IgD-negative memory B cell (primary cell): ENCODE data around the gene VDAC1. TPM values are rescaled to one million over a fixed set of nuclear protein-coding genes. Genes with fewer than 3 reads are reported as not detected.

ENCODE experiments used
- H3K27ac Mint-ChIP-seq, 3 donors: one replicate each; pipeline ENCODE4 v1.8.0; 2020 to 2022; ENCODE audit warnings: mild to moderate bottlenecking in 3 of 3, mixed read lengths in 3 of 3, moderate library complexity in 1 of 3
- H3K27me3 Mint-ChIP-seq: one replicate; pipeline ENCODE4 v1.8.0; 2021; ENCODE audit warnings: mixed read lengths
- H3K36me3 Mint-ChIP-seq: one replicate; pipeline ENCODE4 v1.8.0; 2020; ENCODE audit warnings: mild to moderate bottlenecking, mixed read lengths
- H3K4me1 Mint-ChIP-seq, 3 donors: one replicate each; pipeline ENCODE4 v1.8.0; 2020 to 2022; ENCODE audit warnings: mixed read lengths in 3 of 3, mild to moderate bottlenecking in 1 of 3
- H3K4me3 Mint-ChIP-seq, 4 donors: one replicate each; pipeline ENCODE4 v1.8.0; 2020 to 2022; ENCODE audit warnings: mild to moderate bottlenecking in 4 of 4, mixed read lengths in 4 of 4, moderate library complexity in 3 of 4
- H3K9me3 Mint-ChIP-seq, 3 donors: one replicate each; pipeline ENCODE4 v1.8.0; 2020 to 2021; ENCODE audit warnings: mixed read lengths in 3 of 3, mild to moderate bottlenecking in 1 of 3
- polyA plus RNA-seq: library from polyadenylated mRNA; unstranded; fragments of 300-500 nt; fragmentation: Illumina TruSeq; gene quantifications from one replicate; pipeline ENCODE4 v1.2.3, GENCODE V29; 2021

The VDAC1 gene
- polyA plus RNA-seq, 1 donor from 2014 or later, result 90.0 TPM

DNA sequence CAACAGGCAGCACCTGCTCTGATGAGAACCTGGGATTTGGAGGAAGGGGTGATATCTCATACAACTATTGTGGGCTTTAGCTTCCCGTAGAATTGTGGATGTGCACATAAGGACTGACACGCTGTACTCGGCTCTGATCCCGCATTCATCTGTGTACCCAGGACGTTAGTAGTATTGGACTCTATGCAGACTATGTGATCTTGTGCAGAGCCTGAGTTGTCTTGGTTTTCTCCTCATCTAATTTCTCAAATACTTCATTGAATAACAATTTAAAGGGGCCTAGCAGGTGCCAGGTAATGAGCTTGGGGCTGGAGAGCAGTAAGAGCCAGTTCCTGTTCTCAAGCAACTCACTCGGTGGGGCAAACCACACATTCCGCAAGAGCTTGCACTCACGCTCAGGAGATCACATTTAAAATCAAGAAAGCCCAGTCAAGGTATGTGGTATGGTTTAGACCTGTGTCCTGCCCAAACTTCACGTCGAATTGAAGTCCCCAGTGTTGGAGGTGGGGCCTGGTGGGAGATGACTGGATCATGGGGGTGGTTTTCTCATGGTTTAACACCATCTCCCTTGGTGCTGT lies 51.1 kb downstream of the VDAC1 start:
- Mint-ChIP-seq H3K4me1 (peaks cover 12 to 17% (median 13%) of the 10 kb centered on the region in 3 donors), H3K27me3 (no peaks in the 10 kb centered on the region), H3K9me3 (no peaks in the 10 kb centered on the region), H3K36me3 (peaks cover 3% of the 10 kb centered on the region), H3K27ac (no peak overlapping the region), H3K4me3 (no peak overlapping the region)

DNA sequence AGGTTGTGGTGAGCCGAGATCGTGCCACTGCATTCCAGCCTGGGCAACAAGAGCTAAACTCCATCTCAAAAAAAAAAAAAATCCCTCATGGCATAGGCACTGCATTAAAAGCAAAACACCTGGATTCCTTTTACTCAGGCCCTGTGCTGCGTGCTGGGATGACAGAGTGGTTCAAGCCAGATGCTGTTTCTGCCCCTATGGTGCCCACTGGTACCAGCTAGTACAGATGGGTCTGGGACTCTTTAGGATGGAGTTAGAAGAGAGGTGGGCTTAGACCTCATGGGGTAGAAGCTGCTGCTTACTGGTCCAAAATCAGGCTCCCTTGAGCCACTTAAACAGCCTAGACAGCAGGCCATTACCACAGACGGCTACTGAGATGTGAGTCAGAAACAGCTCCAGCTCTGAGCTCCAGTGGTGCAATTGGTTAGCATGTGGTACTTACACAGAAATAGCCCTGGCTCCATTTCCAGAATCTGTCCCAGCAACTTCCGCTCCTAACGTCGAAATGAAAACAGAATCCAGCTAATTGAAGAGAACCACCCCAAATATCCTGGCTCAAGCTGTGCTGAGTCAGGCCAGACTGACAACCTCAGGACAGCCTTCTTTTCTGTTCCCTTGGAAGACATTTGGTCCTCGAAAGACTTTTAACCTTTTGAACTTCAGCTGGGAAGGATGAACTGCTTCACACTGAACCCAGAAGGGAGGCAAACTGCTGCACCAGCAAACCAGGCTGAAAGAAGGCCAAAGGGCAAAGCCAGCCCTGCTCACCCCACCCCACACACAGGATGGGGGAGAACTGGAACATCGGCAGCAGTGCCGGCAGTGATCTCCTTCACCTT lies 51.8 kb downstream of the VDAC1 start:
- Mint-ChIP-seq H3K4me3 (no peak overlapping the region), H3K27me3 (no peaks in the 10 kb centered on the region), H3K27ac (peak overlapping the region in 1 of 3 donors; percentile 67), H3K36me3 (peaks cover 3% of the 10 kb centered on the region), H3K4me1 (peaks cover 12 to 16% (median 13%) of the 10 kb centered on the region in 3 donors), H3K9me3 (no peaks in the 10 kb centered on the region)

DNA sequence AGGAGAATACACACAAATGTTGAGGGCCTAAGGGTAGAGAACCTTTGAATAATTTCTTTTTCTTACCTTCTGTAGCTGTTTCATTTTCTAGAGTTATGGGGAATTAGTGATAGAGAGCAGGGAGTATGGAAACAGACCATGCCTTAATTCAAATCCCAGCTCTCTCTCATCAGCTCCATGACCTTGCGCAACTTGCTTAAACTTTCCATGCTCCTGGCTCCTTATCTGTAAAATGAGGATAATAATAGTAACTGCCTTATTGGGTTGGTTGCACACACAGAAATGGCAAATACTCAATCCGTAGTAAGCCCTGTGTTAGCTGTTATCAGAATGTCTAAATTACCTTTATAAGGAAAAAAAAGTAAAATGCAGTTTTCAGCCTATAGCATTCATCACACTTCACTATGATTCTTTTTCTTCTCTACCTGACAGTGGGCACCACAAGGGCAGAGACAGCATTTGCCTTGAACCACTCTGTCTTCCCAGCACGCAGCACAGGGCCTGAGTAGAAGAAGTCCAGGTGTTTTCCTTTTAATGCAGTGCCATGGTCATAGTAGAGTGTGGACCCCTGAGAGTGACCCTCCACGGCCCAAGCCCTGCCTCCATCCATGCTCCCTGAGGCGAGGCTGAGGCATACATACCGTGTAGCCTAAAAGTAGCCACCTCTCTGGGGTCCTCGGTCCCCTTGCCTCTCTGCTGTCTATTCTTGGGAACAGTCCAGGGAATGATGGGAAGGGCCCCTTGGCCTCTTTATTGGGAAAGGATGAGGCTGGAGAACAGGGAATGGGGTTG lies 53.8 kb downstream of the VDAC1 start:
- Mint-ChIP-seq H3K27ac (peak overlapping the region in 1 of 3 donors; percentile 80), H3K9me3 (no peaks in the 10 kb centered on the region), H3K4me3 (no peak overlapping the region), H3K36me3 (peaks cover 3% of the 10 kb centered on the region), H3K27me3 (no peaks in the 10 kb centered on the region), H3K4me1 (peaks cover 0 to 3% (median 2%) of the 10 kb centered on the region in 3 donors)

DNA sequence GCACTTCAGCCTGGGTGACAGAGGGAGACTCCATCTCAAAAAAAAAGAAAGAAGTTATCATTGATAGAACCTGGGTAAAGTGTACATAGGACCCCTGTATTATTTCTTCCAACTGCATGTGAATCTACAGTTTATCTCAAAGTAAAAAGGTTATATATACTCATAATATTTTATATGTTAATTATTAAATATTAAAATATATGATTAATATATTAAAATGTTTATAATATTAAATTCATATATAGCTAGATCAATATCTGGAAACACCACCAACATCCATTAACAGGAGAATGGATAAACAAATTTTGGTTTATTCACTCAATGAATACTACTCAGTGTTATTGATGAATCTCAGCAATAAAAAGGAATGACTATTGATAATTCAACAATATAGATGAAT lies 56.1 kb downstream of the VDAC1 start:
- Mint-ChIP-seq H3K4me3 (no peak overlapping the region), H3K27ac (no peak overlapping the region), H3K4me1 (peaks cover 0 to 8% (median 6%) of the 10 kb centered on the region in 3 donors), H3K27me3 (no peaks in the 10 kb centered on the region), H3K9me3 (no peaks in the 10 kb centered on the region), H3K36me3 (peaks cover 3% of the 10 kb centered on the region)

DNA sequence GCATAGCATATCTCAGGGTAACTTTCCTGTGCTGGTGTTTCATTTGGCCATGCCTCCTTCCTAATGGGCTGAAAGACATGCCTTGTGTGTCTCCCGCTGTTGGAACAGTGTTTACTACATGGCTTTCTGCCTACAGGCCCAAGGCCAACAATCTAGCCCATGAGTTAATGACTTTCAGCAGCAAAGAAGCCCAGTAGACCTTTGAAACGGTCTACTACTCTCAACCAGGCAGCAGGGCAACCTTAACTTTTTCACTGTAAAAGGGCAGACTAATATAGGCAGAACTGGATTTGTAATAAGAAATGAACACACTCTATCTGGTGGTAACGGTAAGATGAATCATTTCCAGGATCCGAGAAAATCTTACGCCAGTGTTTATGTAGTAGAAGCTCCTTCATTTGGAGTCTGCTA lies 57.3 kb downstream of the VDAC1 start:
- no peaks in the 10 kb centered on the region for H3K9me3 Mint-ChIP-seq
- H3K27me3 Mint-ChIP-seq, result no peaks in the 10 kb centered on the region
- no peak overlapping the region for H3K4me3 Mint-ChIP-seq
- no peaks in the 10 kb centered on the region for H3K36me3 Mint-ChIP-seq
- peaks cover 0 to 8% (median 4%) of the 10 kb centered on the region in 3 donors for H3K4me1 Mint-ChIP-seq
- no peak overlapping the region for H3K27ac Mint-ChIP-seq

DNA sequence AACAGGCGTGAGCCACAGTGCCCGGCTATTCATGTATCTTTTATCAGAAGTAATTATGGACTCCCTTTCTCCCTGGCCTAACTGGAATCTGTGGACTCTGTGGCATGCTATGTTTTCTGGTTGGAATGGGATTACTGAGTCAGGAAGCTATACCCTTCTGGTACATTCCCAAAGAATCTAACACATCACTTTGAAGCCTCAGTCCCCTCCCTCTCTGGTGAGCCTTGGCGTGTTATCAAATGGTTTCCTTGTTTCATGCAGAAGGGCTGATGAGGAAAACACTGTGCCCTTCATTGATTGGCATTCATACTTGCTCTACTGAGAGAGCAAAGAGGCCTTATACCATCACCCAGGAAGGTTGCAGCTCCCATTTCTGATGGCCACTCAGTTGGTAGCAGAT lies 59.2 kb downstream of the VDAC1 start:
- H3K4me1 Mint-ChIP-seq, result peaks cover 1 to 10% (median 8%) of the 10 kb centered on the region in 3 donors
- H3K27me3 Mint-ChIP-seq, result no peaks in the 10 kb centered on the region
- no peaks in the 10 kb centered on the region for H3K36me3 Mint-ChIP-seq

DNA sequence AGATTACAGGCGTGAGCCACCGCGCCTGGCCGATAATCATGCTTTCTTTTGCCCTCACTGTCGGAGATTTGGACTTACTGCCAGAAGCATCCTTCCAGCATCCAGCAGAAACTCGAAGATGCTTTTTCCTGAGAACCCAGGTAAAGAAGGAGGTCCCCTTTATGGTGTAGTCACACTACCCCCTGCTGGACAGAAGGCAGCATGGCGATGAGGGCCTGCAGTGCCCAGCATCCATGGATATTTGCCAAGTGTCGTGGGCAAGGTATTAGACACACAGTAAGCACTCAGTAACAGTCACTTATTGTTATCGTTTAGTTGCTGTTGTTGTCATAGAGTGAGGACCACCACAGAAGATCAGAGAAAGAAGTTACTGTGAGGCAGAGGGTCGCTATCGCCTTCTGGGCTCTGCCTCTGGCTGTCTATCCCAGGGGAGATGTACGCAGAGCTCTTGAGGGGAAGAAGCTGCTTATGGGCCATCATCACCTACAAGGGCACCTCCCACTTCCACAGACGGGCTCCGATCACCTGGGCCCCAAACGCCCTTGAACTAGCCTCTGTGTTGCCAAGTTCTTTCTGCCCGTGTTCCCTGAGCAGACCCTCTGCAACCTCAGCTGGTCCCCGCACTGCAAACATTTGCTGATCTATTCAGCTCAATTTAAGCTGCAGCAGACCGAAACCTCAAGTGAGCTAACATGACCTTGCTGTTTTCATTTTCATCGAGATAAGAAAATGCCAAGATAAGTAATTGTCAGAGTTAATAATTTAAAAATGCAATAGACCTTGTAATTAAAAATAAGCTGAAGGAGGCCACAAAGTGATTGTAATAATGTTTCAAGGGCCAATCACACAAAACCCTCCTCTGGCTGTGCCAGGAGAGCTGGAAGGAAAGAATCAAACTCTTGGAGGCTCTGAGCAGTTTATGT lies 60.3 kb downstream of the VDAC1 start:
- H3K36me3 Mint-ChIP-seq, result no peaks in the 10 kb centered on the region
- peaks cover 11 to 13% (median 12%) of the 10 kb centered on the region in 3 donors for H3K4me1 Mint-ChIP-seq
- peak overlapping the region in 1 of 3 donors; percentile 43 for H3K27ac Mint-ChIP-seq
- H3K4me3 Mint-ChIP-seq, result no peak overlapping the region
- H3K9me3 Mint-ChIP-seq, result no peaks in the 10 kb centered on the region
- H3K27me3 Mint-ChIP-seq, result no peaks in the 10 kb centered on the region

More for the DNA sequence above, 59.2 kb downstream of the VDAC1 start:
- H3K27ac Mint-ChIP-seq, result peak overlapping the region in 2 of 3 donors; percentile 43 to 44
- no peak overlapping the region for H3K4me3 Mint-ChIP-seq
- no peaks in the 10 kb centered on the region for H3K9me3 Mint-ChIP-seq

DNA sequence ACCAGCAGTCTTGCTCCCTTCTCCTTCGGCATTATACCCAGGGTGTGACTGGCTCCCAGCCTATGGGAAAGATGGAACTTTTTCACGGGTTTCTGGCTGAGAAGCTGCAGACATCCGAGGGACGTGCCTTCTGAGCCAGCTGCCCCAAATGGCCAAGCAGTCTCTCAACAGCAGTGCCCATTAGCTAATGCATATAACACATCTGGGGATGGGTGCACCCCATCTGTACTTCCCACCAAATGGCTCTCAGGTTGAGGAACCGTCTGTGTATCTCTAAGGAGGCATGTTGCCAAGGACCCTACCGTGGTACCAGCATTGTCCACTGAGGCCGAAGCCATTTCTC lies 61.3 kb downstream of the VDAC1 start:
- no peak overlapping the region for H3K27ac Mint-ChIP-seq
- no peak overlapping the region for H3K4me3 Mint-ChIP-seq
- H3K36me3 Mint-ChIP-seq, result no peaks in the 10 kb centered on the region
- no peaks in the 10 kb centered on the region for H3K9me3 Mint-ChIP-seq
- H3K27me3 Mint-ChIP-seq, result no peaks in the 10 kb centered on the region
- peaks cover 22 to 24% (median 22%) of the 10 kb centered on the region in 3 donors for H3K4me1 Mint-ChIP-seq

DNA sequence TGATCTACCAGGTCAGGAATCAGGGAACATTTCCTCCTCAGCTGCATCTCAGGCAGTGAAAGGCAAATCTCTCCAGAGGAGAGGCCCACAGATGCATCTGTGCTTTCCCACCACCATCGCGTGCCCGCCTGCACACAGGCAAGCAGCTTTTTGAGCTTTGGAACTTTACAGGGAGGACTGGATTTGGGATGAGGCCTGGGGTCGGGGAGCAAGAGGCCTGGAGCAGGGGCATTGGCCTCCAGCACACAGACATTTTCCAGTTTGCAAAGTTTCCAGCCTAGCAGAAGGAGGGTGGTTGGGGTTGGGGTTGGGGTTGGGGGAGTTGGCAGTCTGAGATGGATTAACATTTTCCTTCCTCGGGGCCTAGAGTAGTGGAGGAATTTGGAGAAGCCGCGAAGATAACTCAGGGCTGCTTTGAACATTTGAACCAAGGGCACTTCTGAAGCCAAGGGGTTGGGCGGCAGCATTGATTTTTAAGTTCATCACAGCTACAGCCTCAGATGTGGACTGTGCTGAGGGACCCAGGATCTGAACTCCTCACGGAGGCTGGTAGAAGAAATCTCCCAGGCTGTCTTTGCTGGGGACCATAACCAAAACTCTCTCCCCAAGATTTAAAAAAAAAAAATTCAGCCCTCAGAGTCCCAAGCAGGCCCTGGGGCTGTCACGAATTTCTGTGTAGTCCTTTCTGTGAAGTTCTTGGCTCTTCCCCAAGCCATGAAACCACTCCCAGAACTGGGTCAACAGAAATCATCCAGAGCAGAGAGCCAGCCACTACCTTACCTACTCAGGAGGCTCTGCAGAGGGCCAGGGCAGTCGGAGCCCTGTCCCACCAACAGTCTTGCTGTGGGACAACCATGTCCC lies 61.9 kb downstream of the VDAC1 start:
- Mint-ChIP-seq H3K4me1 (peaks cover 28 to 30% (median 28%) of the 10 kb centered on the region in 3 donors), H3K27ac (no peak overlapping the region), H3K36me3 (no peaks in the 10 kb centered on the region)

DNA sequence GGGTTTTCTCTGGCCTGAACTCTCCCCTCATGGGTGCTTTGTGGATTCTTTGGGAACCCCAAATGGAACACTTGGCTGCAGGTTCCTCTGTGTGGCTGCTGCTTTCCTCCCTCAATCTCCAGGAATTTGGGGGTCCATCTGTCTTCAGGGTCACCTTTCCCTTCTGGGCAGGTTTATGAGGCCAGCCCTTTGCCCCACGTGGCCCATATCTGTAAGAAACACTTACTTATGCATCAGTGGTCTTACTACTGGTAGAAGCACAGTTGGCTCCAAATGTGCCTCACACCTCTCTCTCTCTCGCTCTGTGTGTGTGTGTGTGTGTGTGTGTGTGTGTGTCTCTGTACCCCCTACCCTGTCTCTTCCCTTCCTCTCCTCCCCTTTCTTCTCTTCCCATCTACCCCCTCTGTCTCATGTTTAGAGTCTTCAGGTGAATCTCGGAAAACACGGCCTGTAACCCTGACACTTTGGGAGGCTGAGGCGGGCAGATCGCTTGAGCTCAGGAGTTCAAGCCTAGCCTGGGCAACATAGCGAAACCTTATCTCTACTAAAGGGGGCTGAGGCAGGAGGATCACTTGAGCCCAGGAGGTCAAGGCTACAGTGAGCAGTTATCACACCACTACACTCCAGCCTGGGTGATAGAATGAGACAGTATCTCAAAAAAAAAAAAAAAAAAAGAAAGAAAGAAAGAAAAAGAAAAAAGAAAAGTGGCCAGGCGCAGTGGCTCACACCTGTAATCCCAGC lies 63.1 kb downstream of the VDAC1 start:
- Mint-ChIP-seq H3K4me1 (peaks cover 35 to 38% (median 35%) of the 10 kb centered on the region in 3 donors), H3K27ac (peak overlapping the region in 1 of 3 donors; percentile 35), H3K27me3 (no peaks in the 10 kb centered on the region), H3K36me3 (no peaks in the 10 kb centered on the region), H3K9me3 (no peaks in the 10 kb centered on the region), H3K4me3 (no peak overlapping the region)

More for the DNA sequence above, 61.9 kb downstream of the VDAC1 start:
- Mint-ChIP-seq H3K4me3 (no peak overlapping the region), H3K27me3 (no peaks in the 10 kb centered on the region), H3K9me3 (no peaks in the 10 kb centered on the region)

DNA sequence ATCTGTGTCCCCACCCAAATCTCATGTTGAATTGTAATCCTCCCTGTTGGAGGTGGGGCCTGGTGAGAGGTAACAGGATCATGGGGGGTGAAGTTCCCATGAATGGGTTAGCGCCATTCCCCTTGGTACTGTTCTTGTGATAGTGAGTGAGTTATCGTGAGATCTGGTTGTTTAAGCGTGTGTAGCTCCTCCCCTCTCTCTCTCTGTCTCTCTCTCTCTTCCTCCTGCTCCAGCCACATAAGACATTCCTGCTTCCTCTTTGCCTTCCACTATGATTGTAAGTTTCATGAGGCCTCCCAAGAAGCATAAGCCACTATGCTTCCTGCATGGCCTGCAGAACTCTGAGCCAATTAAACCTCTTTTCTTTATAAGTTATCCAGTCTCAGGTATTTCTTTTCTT lies 65.1 kb downstream of the VDAC1 start:
- H3K27me3 Mint-ChIP-seq, result no peaks in the 10 kb centered on the region
- peaks cover 42 to 45% (median 44%) of the 10 kb centered on the region in 3 donors for H3K4me1 Mint-ChIP-seq
- H3K4me3 Mint-ChIP-seq, result peak overlapping the region in 2 of 4 donors; percentile 57 to 69
- peak overlapping the region in 2 of 3 donors; percentile 33 to 61 for H3K27ac Mint-ChIP-seq
- no peaks in the 10 kb centered on the region for H3K9me3 Mint-ChIP-seq
- H3K36me3 Mint-ChIP-seq, result no peaks in the 10 kb centered on the region

DNA sequence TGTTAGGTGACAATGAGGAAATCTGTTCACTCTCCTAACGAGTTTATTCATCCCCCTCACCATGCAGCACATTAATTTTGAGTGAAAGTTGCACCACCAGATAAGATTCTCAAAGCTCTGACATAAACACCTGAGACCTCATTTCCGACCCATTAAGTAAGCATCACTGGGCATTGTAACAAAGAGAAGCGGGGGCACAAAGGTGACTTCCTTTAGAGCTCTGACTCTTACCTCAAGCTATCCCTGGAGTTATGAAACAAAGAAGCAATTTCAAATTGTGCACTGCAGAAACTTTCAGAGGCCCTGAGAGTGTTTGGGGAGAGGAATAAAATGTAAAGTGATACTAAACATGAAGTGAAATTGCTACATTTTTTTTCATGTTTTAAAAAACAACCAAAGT lies 65.8 kb downstream of the VDAC1 start:
- Mint-ChIP-seq H3K27ac (peak overlapping the region in 2 of 3 donors; percentile 33 to 61), H3K27me3 (no peaks in the 10 kb centered on the region), H3K36me3 (no peaks in the 10 kb centered on the region), H3K9me3 (no peaks in the 10 kb centered on the region), H3K4me3 (peak overlapping the region in 3 of 4 donors; percentile 48 to 70 (median 57)), H3K4me1 (peaks cover 45 to 49% (median 48%) of the 10 kb centered on the region in 3 donors)
